Left lung (tissue), 10 donors: ENCODE data around the gene ADGRG3. TPM values are rescaled to one million over a fixed set of nuclear protein-coding genes. Genes with fewer than 3 reads are reported as not detected.

Source experiments
- ATAC-seq: fragments of 200-7000 bp; cut with Tn5 transposase; one replicate; pipeline ENCODE4 v1.9.1; 2020; ENCODE audit warnings: moderate library complexity
- DNase-seq, 4 donors: peaks; one replicate each; pipeline ENCODE4 v3.0.0-alpha.2; 2013 to 2020
- H3K27ac ChIP-seq, 2 donors: fragments of 200-600 bp; sonication (generic) in 1 of 2; one replicate each; pipeline versions ENCODE4 v1.5.0 to v1.8.0; 2020 to 2021
- H3K27me3 ChIP-seq, 2 donors: fragments of 200-600 bp; sonication (generic) in 1 of 2; one replicate each; pipeline versions ENCODE4 v1.5.0 to v1.8.0; 2020 to 2021
- H3K36me3 ChIP-seq, 2 donors: fragments of 200-600 bp; sonication (generic) in 1 of 2; one replicate each; pipeline versions ENCODE4 v1.5.0 to v1.8.0; 2020 to 2021
- H3K4me1 ChIP-seq, 2 donors: fragments of 200-600 bp; one replicate each; pipeline ENCODE4 v1.8.0; 2021
- H3K4me3 ChIP-seq, 2 donors: fragments of 200-600 bp; sonication (generic) in 1 of 2; one replicate each; pipeline versions ENCODE4 v1.5.0 to v1.8.0; 2020 to 2021; ENCODE audit warnings: mild to moderate bottlenecking in 1 of 2
- H3K9me3 ChIP-seq, 2 donors: fragments of 200-600 bp; sonication (generic) in 1 of 2; one replicate each; pipeline versions ENCODE4 v1.5.0 to v1.8.0; 2020 to 2021
- intact Hi-C, 2 donors: fragments of 100-400 bp; cut with DNase I; formaldehyde crosslinking; loops; one replicate each; pipeline versions ENCODE4 v1.11.2 to v1.14.2; 2022
- polyA plus RNA-seq, 6 donors: library from polyadenylated mRNA; unstranded; fragments of 120-200 nt; gene quantifications; one replicate each; pipeline ENCODE4 v1.2.1, GENCODE V29; 2013; ENCODE audit not compliant: insufficient read length in 6 of 6
- total RNA-seq, 2 donors: library from RNA; stranded (reverse); fragmentation: NEBNext Ultra II Directional; extraction: Animal tissue kit (Norgen Biotek cat#: 25700); gene quantifications; one replicate each; pipeline ENCODE4 v1.2.1, GENCODE V29; 2021
- TF ChIP-seq, protein P1 (sequence below), 2 donors: fragments of 200-600 bp; sonication (generic) in 1 of 2; IDR thresholded peaks; one replicate each; pipeline versions ENCODE4 v1.5.0 to v1.8.0; 2021; ENCODE audit warnings: antibody characterized with exemption in 2 of 2
- donor health status: DM: no; HTN: yes; CAD: no.
- donor health status: DM: no; HTN: no; CAD: no.

The ADGRG3 gene
- total and polyA plus RNA-seq, 8 donors = 0.70 to 29.8 (median 1.1) TPM

DNA sequence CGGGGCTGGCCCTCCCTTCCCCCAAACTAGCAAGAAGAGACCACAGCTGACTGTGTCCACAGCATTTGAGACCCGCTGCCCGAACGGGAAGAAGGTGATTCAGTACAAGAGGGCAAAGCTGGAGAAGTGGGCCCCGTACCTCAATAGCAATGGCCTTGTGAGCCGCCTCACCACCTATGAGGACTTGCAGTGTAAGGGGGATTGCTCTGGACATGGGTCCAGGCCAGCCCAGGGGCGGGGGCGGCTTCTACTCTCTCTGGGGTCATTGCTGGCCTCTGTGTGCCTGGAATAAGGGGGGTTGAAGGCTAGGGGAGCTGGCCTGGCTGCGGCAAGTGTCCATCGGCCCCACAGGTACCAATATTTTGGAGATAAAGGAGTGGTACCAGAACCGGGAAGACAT lies 54.5 kb downstream of the ADGRG3 start:
- intact Hi-C loops = loop anchor here in 1 of 2 donors (10.0 kb wide), 1 partner anchor 148 kb away; no protein-coding TSS in a partner anchor
- TF ChIP-seq, protein P1, sequence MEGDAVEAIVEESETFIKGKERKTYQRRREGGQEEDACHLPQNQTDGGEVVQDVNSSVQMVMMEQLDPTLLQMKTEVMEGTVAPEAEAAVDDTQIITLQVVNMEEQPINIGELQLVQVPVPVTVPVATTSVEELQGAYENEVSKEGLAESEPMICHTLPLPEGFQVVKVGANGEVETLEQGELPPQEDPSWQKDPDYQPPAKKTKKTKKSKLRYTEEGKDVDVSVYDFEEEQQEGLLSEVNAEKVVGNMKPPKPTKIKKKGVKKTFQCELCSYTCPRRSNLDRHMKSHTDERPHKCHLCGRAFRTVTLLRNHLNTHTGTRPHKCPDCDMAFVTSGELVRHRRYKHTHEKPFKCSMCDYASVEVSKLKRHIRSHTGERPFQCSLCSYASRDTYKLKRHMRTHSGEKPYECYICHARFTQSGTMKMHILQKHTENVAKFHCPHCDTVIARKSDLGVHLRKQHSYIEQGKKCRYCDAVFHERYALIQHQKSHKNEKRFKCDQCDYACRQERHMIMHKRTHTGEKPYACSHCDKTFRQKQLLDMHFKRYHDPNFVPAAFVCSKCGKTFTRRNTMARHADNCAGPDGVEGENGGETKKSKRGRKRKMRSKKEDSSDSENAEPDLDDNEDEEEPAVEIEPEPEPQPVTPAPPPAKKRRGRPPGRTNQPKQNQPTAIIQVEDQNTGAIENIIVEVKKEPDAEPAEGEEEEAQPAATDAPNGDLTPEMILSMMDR (IDR thresholded peaks at IDR 0.05) = no peak

DNA sequence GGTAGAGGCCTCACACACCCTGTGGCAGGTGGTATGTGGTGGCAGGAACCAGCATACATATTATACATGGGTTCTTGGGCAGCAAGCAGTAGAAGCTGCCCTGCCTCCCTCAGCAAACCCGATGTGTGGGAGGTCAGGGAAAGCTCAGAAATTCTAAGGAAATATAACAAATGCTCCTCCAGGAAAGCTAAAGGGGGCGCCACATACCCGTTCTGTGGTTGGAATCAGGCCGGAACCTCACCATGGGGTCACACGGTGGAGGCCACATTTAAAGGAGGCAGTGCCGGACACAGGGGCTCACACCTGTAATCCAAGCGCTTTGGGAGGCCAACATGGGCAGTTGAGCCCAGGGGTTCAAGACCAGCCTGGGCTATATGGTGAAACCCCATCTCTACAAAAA lies 55.1 kb downstream of the ADGRG3 start:
- no peak overlapping the region for H3K4me3 ChIP-seq
- intact Hi-C loops = loop anchor here in 1 of 2 donors (10.0 kb wide), 1 partner anchor 148 kb away; no protein-coding TSS in a partner anchor
- ATAC-seq = no peak
- TF ChIP-seq, protein P1 (IDR thresholded peaks at IDR 0.05) = no peak
- H3K36me3 ChIP-seq = no peaks in the 10 kb centered on the region
- DNase-seq = peak in 1 of 4 donors; percentile 37
- H3K9me3 ChIP-seq = no peaks in the 10 kb centered on the region
- no peaks in the 10 kb centered on the region for H3K4me1 ChIP-seq
- no peak overlapping the region for H3K27ac ChIP-seq
- no peaks in the 10 kb centered on the region for H3K27me3 ChIP-seq

More for the DNA sequence above, 54.5 kb downstream of the ADGRG3 start:
- Histone ChIP-seq H3K27me3 (no peaks in the 10 kb centered on the region), H3K9me3 (no peaks in the 10 kb centered on the region), H3K4me3 (no peak overlapping the region), H3K4me1 (no peaks in the 10 kb centered on the region), H3K27ac (no peak overlapping the region), H3K36me3 (no peaks in the 10 kb centered on the region)
- DNase-seq (peak in 1 of 4 donors; percentile 27), ATAC-seq (no peak)

DNA sequence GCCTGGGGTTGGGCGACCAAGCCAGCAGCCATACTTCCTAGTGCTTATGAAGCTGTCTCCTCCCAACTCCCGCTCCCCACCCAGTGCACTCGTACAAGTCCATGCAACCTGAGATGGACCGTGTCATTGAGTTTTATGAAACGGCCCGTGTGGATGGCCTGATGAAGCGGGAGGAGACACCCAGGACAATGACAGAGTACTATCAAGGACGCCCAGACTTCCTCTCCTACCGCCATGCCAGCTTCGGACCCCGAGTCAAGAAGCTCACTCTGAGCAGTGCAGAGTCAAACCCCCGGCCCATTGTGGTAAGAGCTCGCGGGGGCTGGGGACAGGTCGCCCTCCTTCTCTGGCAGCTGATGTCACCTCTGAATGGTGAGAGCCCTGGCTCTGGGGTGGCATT lies 56.4 kb downstream of the ADGRG3 start:
- no peak for ATAC-seq
- intact Hi-C loops = loop anchor here in 1 of 2 donors (10.0 kb wide), 1 partner anchor 150 kb away; no protein-coding TSS in a partner anchor
- TF ChIP-seq, protein P1 (IDR thresholded peaks at IDR 0.05) = no peak
- Histone ChIP-seq H3K4me3 (no peak overlapping the region), H3K4me1 (no peaks in the 10 kb centered on the region), H3K27ac (no peak overlapping the region), H3K9me3 (no peaks in the 10 kb centered on the region), H3K27me3 (no peaks in the 10 kb centered on the region), H3K36me3 (no peaks in the 10 kb centered on the region)
- peak in 1 of 4 donors; percentile 54 for DNase-seq

DNA sequence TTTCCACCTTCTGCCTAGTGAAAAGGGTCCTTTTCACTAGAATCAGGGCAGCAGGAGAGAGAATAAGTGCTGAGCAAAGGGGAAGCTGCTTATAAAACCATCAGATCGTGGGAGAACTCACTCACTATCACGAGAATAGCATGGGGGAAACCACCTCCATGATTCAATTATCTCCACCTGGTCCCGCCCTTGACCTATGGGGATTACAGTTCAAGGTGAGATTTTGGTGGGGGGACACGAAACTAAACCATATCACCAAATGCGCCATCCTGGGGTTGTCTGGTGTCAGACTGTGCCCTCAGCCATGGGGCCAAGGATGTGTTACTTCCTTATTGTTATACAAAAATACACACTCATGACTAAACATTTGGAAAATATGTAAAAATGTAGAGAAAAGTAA lies 57.0 kb downstream of the ADGRG3 start:
- intact Hi-C loops = loop anchor here in 1 of 2 donors (10.0 kb wide), 1 partner anchor 150 kb away; no protein-coding TSS in a partner anchor
- no peak for DNase-seq
- Histone ChIP-seq H3K27ac (no peak overlapping the region), H3K4me1 (no peaks in the 10 kb centered on the region), H3K27me3 (no peaks in the 10 kb centered on the region), H3K9me3 (no peaks in the 10 kb centered on the region), H3K36me3 (no peaks in the 10 kb centered on the region), H3K4me3 (no peak overlapping the region)
- TF ChIP-seq, protein P1 (IDR thresholded peaks at IDR 0.05) = no peak
- no peak for ATAC-seq

DNA sequence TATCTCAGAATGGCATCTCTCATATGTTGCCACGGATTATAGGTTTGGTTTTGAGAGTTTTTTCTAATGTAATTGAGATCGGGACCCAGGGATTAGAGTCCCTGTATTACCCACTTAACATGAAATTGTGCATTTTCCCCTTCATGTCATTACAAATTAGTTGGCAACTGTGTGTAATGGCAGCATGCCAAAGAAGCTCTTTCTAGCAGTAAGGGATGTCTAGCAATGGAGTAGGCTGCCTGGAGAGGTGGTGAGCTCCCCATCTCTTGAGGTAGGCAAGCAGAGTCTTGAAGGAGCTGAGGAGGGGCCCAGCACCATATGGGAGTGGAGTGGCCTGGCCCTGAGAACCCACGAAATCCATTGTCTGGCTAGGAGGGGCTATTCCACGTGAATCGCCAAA lies 57.4 kb downstream of the ADGRG3 start:
- Histone ChIP-seq H3K9me3 (no peaks in the 10 kb centered on the region), H3K4me1 (no peaks in the 10 kb centered on the region), H3K4me3 (no peak overlapping the region), H3K27me3 (no peaks in the 10 kb centered on the region), H3K36me3 (no peaks in the 10 kb centered on the region), H3K27ac (no peak overlapping the region)
- intact Hi-C loops = loop anchor here in 1 of 2 donors (10.0 kb wide), 1 partner anchor 151 kb away; no protein-coding TSS in a partner anchor
- DNase-seq = no peak
- TF ChIP-seq, protein P1 (IDR thresholded peaks at IDR 0.05) = no peak
- ATAC-seq = no peak
